ENCODE data around the gene HDAC3. TPM values are rescaled to one million over a fixed set of nuclear protein-coding genes. Genes with fewer than 3 reads are reported as not detected.

Gene HDAC3
- total and polyA plus RNA-seq, 2 donors (not counting 1 experiment from before 2014, with no cell fraction given), result 85.5 to 94.0 TPM

- POLR2A ChIA-PET, result interaction anchor here (0.6 to 0.7 kb wide), 3 partner anchors 20 to 1910 kb away, joined by 3 to 6 read pairs (median 3); no protein-coding TSS in a partner anchor
- no peaks in the 10 kb centered on the region for H3K27me3 ChIP-seq (replicated peaks in 1 of 4; ENCODE audit: control extremely low read depth in 1 of 4, control insufficient read depth in 3 of 4, insufficient read depth in 4 of 4, low read length in 3 of 4)
- ATAC-seq (ENCODE audit: low read depth) (no peak), DNase-seq (no peak)
- H3K36me3 ChIP-seq (replicated peaks in 1 of 2; ENCODE audit: control extremely low read depth in 1 of 2, control insufficient read depth in 1 of 2, extremely low read depth in 1 of 2, insufficient read depth in 2 of 2, low read length in 1 of 2), result peaks cover 7 to 11% of the 10 kb centered on the region in 2 experiments
- no peak overlapping the region for H3K4me3 ChIP-seq (ENCODE audit: control extremely low read depth in 1 of 5, extremely low read depth in 1 of 5, insufficient read depth in 1 of 5, low read depth in 2 of 5, low read length in 4 of 5)
- peaks cover 0 to 6% (median 0%) of the 10 kb centered on the region in 3 donors for H3K9me3 ChIP-seq (ENCODE audit: control extremely low read depth in 1 of 3, control insufficient read depth in 2 of 3, insufficient read depth in 1 of 3, low read length in 2 of 3)
- Mint-ChIP-seq H3K4me1 (peaks cover 58% of the 10 kb centered on the region), H3K9me3 (ENCODE audit: insufficient read depth) (no peaks in the 10 kb centered on the region), H3K27ac (peak overlapping the region; percentile 17), H3K27me3 (no peaks in the 10 kb centered on the region), H3K4me3 (no peak overlapping the region)
- intact Hi-C loops (cut with micrococcal nuclease), result no loop called here
- peaks cover 89% of the 10 kb centered on the region for H3K79me2 ChIP-seq (ENCODE audit: control insufficient read depth, insufficient read depth, low read length)
- H3K9ac ChIP-seq (ENCODE audit: low read length), result no peak overlapping the region
- H3K27ac ChIP-seq (ENCODE audit: low read length in 2 of 2), result peak overlapping the region in 1 of 2 donors; percentile 51
- 100% methylated on average over 2 of the region's 2 CpGs for WGBS (ENCODE audit: insufficient coverage)
- TF ChIP-seq EZH2 (IDR thresholded peaks at IDR 0.05; ENCODE audit: borderline replicate concordance, insufficient read depth, low read depth, low read length, poor library complexity, severe bottlenecking), result no peak
- TF ChIP-seq CTCF (IDR thresholded peaks at IDR 0.05), result no peak
- peaks cover 19 to 35% of the 10 kb centered on the region in 2 donors for H3K4me1 ChIP-seq (ENCODE audit: control insufficient read depth in 2 of 2, insufficient read depth in 2 of 2, low read length in 2 of 2)
- peaks cover 38% of the 10 kb centered on the region for H4K20me1 ChIP-seq (ENCODE audit: control insufficient read depth, insufficient read depth, low read length, poor library complexity, severe bottlenecking)
- no peak overlapping the region for H2AFZ ChIP-seq (ENCODE audit: insufficient read depth, low read depth, low read length, poor library complexity, severe bottlenecking)
- CTCF ChIA-PET, result interaction anchor here (1.0 to 5.6 kb wide), 10 partner anchors 8 to 363 kb away, joined by 3 to 50 read pairs (median 4); partner anchors contain the start of genes DIAPH1, HDAC3 and RELL2
- H3K4me2 ChIP-seq (replicated peaks; ENCODE audit: low read depth, low read length, poor library complexity, severe bottlenecking), result peak overlapping the region; percentile 5
These were observed 38.8 kb downstream of the HDAC3 start for GRCh38 chr5:141597814-141598213.

GRCh38 chr5:141597394-141597793 is 39.3 kb downstream of the HDAC3 start:
- no peaks in the 10 kb centered on the region for H3K9me3 Mint-ChIP-seq (ENCODE audit: insufficient read depth)
- peak overlapping the region; percentile 5 for H3K4me2 ChIP-seq (replicated peaks; ENCODE audit: low read depth, low read length, poor library complexity, severe bottlenecking)
- intact Hi-C loops (cut with micrococcal nuclease), result no loop called here
- peaks cover 89% of the 10 kb centered on the region for H3K79me2 ChIP-seq (ENCODE audit: control insufficient read depth, insufficient read depth, low read length)
- peak overlapping the region in 1 of 2 donors; percentile 51 for H3K27ac ChIP-seq (ENCODE audit: low read length in 2 of 2)
- no peak for TF ChIP-seq CTCF (IDR thresholded peaks at IDR 0.05)
- TF ChIP-seq EZH2 (IDR thresholded peaks at IDR 0.05; ENCODE audit: borderline replicate concordance, insufficient read depth, low read depth, low read length, poor library complexity, severe bottlenecking), result no peak
- H3K27ac Mint-ChIP-seq, result peak overlapping the region; percentile 17
- peaks cover 58% of the 10 kb centered on the region for H3K4me1 Mint-ChIP-seq
- H3K27me3 ChIP-seq (replicated peaks in 1 of 4; ENCODE audit: control extremely low read depth in 1 of 4, control insufficient read depth in 3 of 4, insufficient read depth in 4 of 4, low read length in 3 of 4), result no peaks in the 10 kb centered on the region
- no peak overlapping the region for H3K4me3 Mint-ChIP-seq
- H4K20me1 ChIP-seq (ENCODE audit: control insufficient read depth, insufficient read depth, low read length, poor library complexity, severe bottlenecking), result peaks cover 43% of the 10 kb centered on the region
- POLR2A ChIA-PET, result interaction anchor here (0.9 kb wide), 1 partner anchor 21 kb away, joined by 3 read pairs; no protein-coding TSS in a partner anchor
- peaks cover 0 to 6% (median 0%) of the 10 kb centered on the region in 3 donors for H3K9me3 ChIP-seq (ENCODE audit: control extremely low read depth in 1 of 3, control insufficient read depth in 2 of 3, insufficient read depth in 1 of 3, low read length in 2 of 3)
- ATAC-seq (ENCODE audit: low read depth), result no peak
- H3K4me3 ChIP-seq (ENCODE audit: control extremely low read depth in 1 of 5, extremely low read depth in 1 of 5, insufficient read depth in 1 of 5, low read depth in 2 of 5, low read length in 4 of 5), result no peak overlapping the region
- H2AFZ ChIP-seq (ENCODE audit: insufficient read depth, low read depth, low read length, poor library complexity, severe bottlenecking), result no peak overlapping the region
- no peak overlapping the region for H3K9ac ChIP-seq (ENCODE audit: low read length)
- no peaks in the 10 kb centered on the region for H3K27me3 Mint-ChIP-seq
- WGBS (ENCODE audit: insufficient coverage), result 60% methylated on average over 1 of the region's 2 CpGs
- peak; percentile 26 for DNase-seq
- peaks cover 7 to 11% of the 10 kb centered on the region in 2 experiments for H3K36me3 ChIP-seq (replicated peaks in 1 of 2; ENCODE audit: control extremely low read depth in 1 of 2, control insufficient read depth in 1 of 2, extremely low read depth in 1 of 2, insufficient read depth in 2 of 2, low read length in 1 of 2)
- peaks cover 21 to 37% of the 10 kb centered on the region in 2 donors for H3K4me1 ChIP-seq (ENCODE audit: control insufficient read depth in 2 of 2, insufficient read depth in 2 of 2, low read length in 2 of 2)
- CTCF ChIA-PET, result interaction anchor here (0.6 to 5.6 kb wide), 12 partner anchors 8 to 363 kb away, joined by 3 to 50 read pairs (median 3); partner anchors contain the start of genes DIAPH1, HDAC3 and RELL2

Data from B cell (primary cell).